CD14-positive monocyte (primary cell): ENCODE data around the gene SNX18. TPM values are rescaled to one million over a fixed set of nuclear protein-coding genes. Genes with fewer than 3 reads are reported as not detected.

Source experiments
- DNase-seq, 3 donors: peaks; one replicate each; pipeline ENCODE4 v3.0.0-alpha.2; 2011 to 2022
- H2AFZ ChIP-seq: 2 replicates; pipeline ENCODE4 v1.6.0; 2012; ENCODE audit warnings: mild to moderate bottlenecking, low read depth, low read length, inconsistent platforms; ENCODE audit not compliant: insufficient read depth, poor library complexity, severe bottlenecking
- H3K27ac ChIP-seq, 2 donors: 1 replicate in 1 of 2; 2 replicates in 1 of 2; pipeline ENCODE4 v1.5.1; 2012 to 2013; ENCODE audit warnings: low read length in 2 of 2, control low read depth in 1 of 2, inconsistent platforms in 1 of 2, low read depth in 1 of 2, mild to moderate bottlenecking in 1 of 2
- H3K27me3 ChIP-seq, 2 donors: one replicate each; pipeline versions ENCODE4 v1.6.0 to v1.6.1; 2011 to 2013; ENCODE audit warnings: low read length in 2 of 2; ENCODE audit not compliant: control insufficient read depth in 2 of 2, insufficient read depth in 2 of 2
- H3K36me3 ChIP-seq, 2 donors: replicated peaks in 1 of 2; 1 replicate in 1 of 2; 2 replicates in 1 of 2; pipeline versions ENCODE4 v1.5.1 to v1.6.1; 2012 to 2013; ENCODE audit warnings: low read length in 2 of 2, control low read depth in 1 of 2, inconsistent platforms in 1 of 2, mild to moderate bottlenecking in 1 of 2; ENCODE audit not compliant: insufficient read depth in 2 of 2, control insufficient read depth in 1 of 2
- H3K4me1 ChIP-seq, 2 donors: 1 replicate in 1 of 2; 2 replicates in 1 of 2; pipeline versions ENCODE4 v1.5.1 to v1.6.1; 2012 to 2013; ENCODE audit warnings: low read length in 2 of 2, control low read depth in 1 of 2, inconsistent platforms in 1 of 2, mild to moderate bottlenecking in 1 of 2, moderate library complexity in 1 of 2; ENCODE audit not compliant: insufficient read depth in 2 of 2, control insufficient read depth in 1 of 2
- H3K4me2 ChIP-seq: replicated peaks from 2 replicates; pipeline ENCODE3; 2012; ENCODE audit warnings: low read length, moderate library complexity, mild to moderate bottlenecking; ENCODE audit not compliant: poor library complexity, severe bottlenecking; ENCODE audit errors: extremely low read depth
- H3K4me3 ChIP-seq, 3 experiments: fragments of 200-600 bp in 1 of 3; sonication (generic) in 1 of 3; replicated peaks in 1 of 3; 1 replicate in 2 of 3; 2 replicates in 1 of 3; pipeline ENCODE4 v1.5.1; 2011 to 2013; ENCODE audit warnings: low read length in 3 of 3, mild to moderate bottlenecking in 3 of 3, control low read depth in 2 of 3, low read depth in 2 of 3, inconsistent platforms in 1 of 3, moderate library complexity in 1 of 3
- H3K79me2 ChIP-seq: 2 replicates; pipeline ENCODE4 v1.6.0; 2012; ENCODE audit warnings: mild to moderate bottlenecking, control low read depth, inconsistent platforms, low read length, moderate library complexity; ENCODE audit not compliant: insufficient read depth
- H3K9ac ChIP-seq: 2 replicates; pipeline ENCODE4 v1.6.0; 2017; ENCODE audit warnings: low read length, mild to moderate bottlenecking; ENCODE audit not compliant: insufficient read depth, poor library complexity, severe bottlenecking
- H3K9me3 ChIP-seq, 2 donors: replicated peaks in 1 of 2; 1 replicate in 1 of 2; 2 replicates in 1 of 2; pipeline versions ENCODE4 v1.5.1 to v1.6.1; 2012 to 2013; ENCODE audit warnings: low read length in 2 of 2, control low read depth in 1 of 2; ENCODE audit not compliant: control insufficient read depth in 1 of 2, insufficient read depth in 1 of 2
- H4K20me1 ChIP-seq: 2 replicates; pipeline ENCODE4 v1.6.0; 2012; ENCODE audit warnings: mild to moderate bottlenecking, low read length, control low read depth, moderate library complexity; ENCODE audit not compliant: insufficient read depth
- H3K27ac Mint-ChIP-seq, 7 donors: one replicate each; pipeline ENCODE4 v1.8.0; 2020; ENCODE audit warnings: mild to moderate bottlenecking in 7 of 7, mixed read lengths in 7 of 7, moderate library complexity in 6 of 7, inconsistent platforms in 2 of 7
- H3K27me3 Mint-ChIP-seq, 3 donors: one replicate each; pipeline ENCODE4 v1.8.0; 2021 to 2022; ENCODE audit warnings: low read depth in 3 of 3, mild to moderate bottlenecking in 3 of 3, mixed read lengths in 3 of 3, moderate library complexity in 3 of 3, inconsistent platforms in 1 of 3
- H3K36me3 Mint-ChIP-seq, 2 donors: one replicate each; pipeline ENCODE4 v1.8.0; 2020; ENCODE audit warnings: mixed read lengths in 2 of 2, inconsistent platforms in 1 of 2, mild to moderate bottlenecking in 1 of 2
- H3K4me1 Mint-ChIP-seq: one replicate; pipeline ENCODE4 v1.8.0; 2020; ENCODE audit warnings: mild to moderate bottlenecking, mixed read lengths
- H3K4me3 Mint-ChIP-seq, 2 donors: one replicate each; pipeline ENCODE4 v1.8.0; 2020; ENCODE audit warnings: mild to moderate bottlenecking in 2 of 2, mixed read lengths in 2 of 2, moderate library complexity in 1 of 2
- H3K9me3 Mint-ChIP-seq, 7 donors: one replicate each; pipeline ENCODE4 v1.8.0; 2020 to 2022; ENCODE audit warnings: mixed read lengths in 7 of 7, mild to moderate bottlenecking in 6 of 7, moderate library complexity in 6 of 7, inconsistent platforms in 2 of 7
- CTCF ChIP-seq: fragments of 200-600 bp; IDR thresholded peaks from one replicate; pipeline ENCODE4 v1.8.0; 2022; ENCODE audit warnings: antibody characterized with exemption, mild to moderate bottlenecking
- WGBS: methylation state at CpG from one replicate; pipeline ENCODE4 v1.1.5; 2013; ENCODE audit warnings: missing lambda C conversion rate; ENCODE audit not compliant: insufficient coverage; 5-methylcytosine and 5-hydroxymethylcytosine counted together
- intact Hi-C, 2 donors: fragments of 100-400 bp; cut with micrococcal nuclease; formaldehyde crosslinking; loops; one replicate each; pipeline versions ENCODE4 v1.15.0 to v1.15.1; 2023
- polyA plus RNA-seq, 3 donors: library from polyadenylated mRNA; depleted of rRNA in 1 of 3; unstranded in 2 of 3; stranded (reverse) in 1 of 3; fragments of 300-500 nt in 2 of 3; fragments of >200 nt in 1 of 3; fragmentation: Illumina TruSeq in 2 of 3; gene quantifications; 1 replicate in 2 of 3; 2 replicates in 1 of 3; pipeline ENCODE4 v1.2.3, GENCODE V29; 2012 to 2021

The SNX18 gene
- polyA plus RNA-seq, 3 donors = 6.8 to 33.3 (median 12.4) TPM

GRCh38 chr5:54518818-54519508 lies 1.4 kb downstream of the SNX18 start:
- peak overlapping the region; percentile 82 to 91 (median 82) for H3K4me3 ChIP-seq
- intact Hi-C loops = loop anchor here (1.0 to 5.0 kb wide), 4 partner anchors 152 to 628 kb away; no protein-coding TSS in a partner anchor
- H3K27me3 Mint-ChIP-seq = peaks cover 4 to 13% (median 8%) of the 10 kb centered on the region in 3 donors
- no peaks in the 10 kb centered on the region for H3K9me3 Mint-ChIP-seq
- H3K4me3 Mint-ChIP-seq = peak overlapping the region; percentile 96 to 97
- peaks cover 64% of the 10 kb centered on the region for H3K79me2 ChIP-seq
- peak overlapping the region; percentile 65 to 92 for H3K27ac ChIP-seq
- peaks cover 46 to 53% of the 10 kb centered on the region in 2 donors for H3K4me1 ChIP-seq
- peaks cover 54% of the 10 kb centered on the region for H4K20me1 ChIP-seq
- TF ChIP-seq CTCF = no peak
- H3K4me1 Mint-ChIP-seq = peaks cover 21% of the 10 kb centered on the region
- WGBS = 89% methylated on average over 50 of the region's 50 CpGs
- no peak for DNase-seq
- peaks cover 0 to 8% of the 10 kb centered on the region in 2 donors for H3K27me3 ChIP-seq
- H2AFZ ChIP-seq = no peak overlapping the region
- peak overlapping the region; percentile 68 to 94 (median 89) for H3K27ac Mint-ChIP-seq
- no peaks in the 10 kb centered on the region for H3K9me3 ChIP-seq
- H3K36me3 Mint-ChIP-seq = peaks cover 31 to 35% of the 10 kb centered on the region in 2 donors
- H3K4me2 ChIP-seq = peak overlapping the region; percentile 89
- H3K9ac ChIP-seq = peak overlapping the region; percentile 86
- peaks cover 3 to 6% of the 10 kb centered on the region in 2 donors for H3K36me3 ChIP-seq

GRCh38 chr5:54519509-54519876 lies 1.9 kb downstream of the SNX18 start:
- H3K9me3 ChIP-seq = no peaks in the 10 kb centered on the region
- H3K9ac ChIP-seq = peak overlapping the region; percentile 86
- peaks cover 0 to 8% of the 10 kb centered on the region in 2 donors for H3K27me3 ChIP-seq
- H3K27ac ChIP-seq = peak overlapping the region; percentile 65 to 92
- H2AFZ ChIP-seq = no peak overlapping the region
- peaks cover 3 to 6% of the 10 kb centered on the region in 2 donors for H3K36me3 ChIP-seq
- H3K4me3 ChIP-seq = peak overlapping the region; percentile 82 to 91 (median 82)
- peaks cover 21% of the 10 kb centered on the region for H3K4me1 Mint-ChIP-seq
- peak overlapping the region; percentile 89 for H3K4me2 ChIP-seq
- 34% methylated on average over 7 of the region's 10 CpGs for WGBS
- H3K27me3 Mint-ChIP-seq = peaks cover 4 to 13% (median 8%) of the 10 kb centered on the region in 3 donors
- peak in 1 of 3 donors; percentile 26 for DNase-seq
- H4K20me1 ChIP-seq = peaks cover 59% of the 10 kb centered on the region
- intact Hi-C loops = loop anchor here (5.0 kb wide), 3 partner anchors 328 to 628 kb away; no protein-coding TSS in a partner anchor
- H3K36me3 Mint-ChIP-seq = peaks cover 36 to 40% of the 10 kb centered on the region in 2 donors
- H3K27ac Mint-ChIP-seq = peak overlapping the region; percentile 88 to 94 (median 90)
- no peak for TF ChIP-seq CTCF
- H3K79me2 ChIP-seq = peaks cover 69% of the 10 kb centered on the region
- H3K4me3 Mint-ChIP-seq = peak overlapping the region; percentile 96 to 97
- H3K4me1 ChIP-seq = peaks cover 52 to 58% of the 10 kb centered on the region in 2 donors
- no peaks in the 10 kb centered on the region for H3K9me3 Mint-ChIP-seq
